GM12878 (cell line): ENCODE measurements around the gene ANK3. TPM values are rescaled to one million over a fixed set of nuclear protein-coding genes. Genes with fewer than 3 reads are reported as not detected.

Source experiments
- ATAC-seq: fragments of 200-7000 bp; cut with Tn5 transposase; 3 replicates; pipeline ENCODE4 v1.9.1; 2020; ENCODE audit warnings: mild to moderate bottlenecking, moderate library complexity
- BruUV-seq: library from RNA; stranded (reverse); fragments of 400-500 nt; replicated peaks from 2 replicates; lab custom pipeline; 2021; lab: Mats Ljungman, UMichigan
- CTCF ChIA-PET: fragments of 300-600 bp; sonication (Branson Sonifier 250); formaldehyde crosslinking; extraction: SDS; loops from one replicate; lab custom pipeline; 2021; ENCODE audit warnings: inconsistent platforms; lab: Yijun Ruan, JAX
- POLR2A ChIA-PET: fragments of 350-600 bp; formaldehyde crosslinking; extraction: SDS; loops from one replicate; lab custom pipeline; 2021; ENCODE audit warnings: inconsistent platforms; lab: Charles Lee
- RAD21 ChIA-PET: fragments of 300-600 bp; sonication (Branson Sonifier 250); formaldehyde crosslinking; loops from one replicate; lab custom pipeline; 2023; ENCODE audit warnings: antibody characterized with exemption; ENCODE audit not compliant: unreplicated experiment; lab: Charles Lee
- SMC1A ChIA-PET: fragments of 300-600 bp; sonication (Branson Sonifier 250); formaldehyde crosslinking; loops from one replicate; lab custom pipeline; 2023; ENCODE audit not compliant: unreplicated experiment, uncharacterized antibody; lab: Charles Lee
- DNase-seq: peaks from one replicate; pipeline ENCODE4 v3.0.0-alpha.2; 2011; ENCODE audit warnings: low read depth, low spot score
- FAIRE-seq: peaks from 3 replicates; lab custom pipeline; 2011; peaks lifted over from hg19 to GRCh38; lab: Jason Lieb, UNC
- H2AFZ ChIP-seq: 2 replicates; pipeline ENCODE4 v1.6.0; 2011; ENCODE audit warnings: low read depth, low read length, control low read depth; ENCODE audit not compliant: control insufficient read depth
- H3K27ac ChIP-seq: 2 replicates; pipeline ENCODE4 v1.5.1; 2011; ENCODE audit warnings: control low read depth; ENCODE audit not compliant: control insufficient read depth, insufficient read depth
- H3K27me3 ChIP-seq, 2 experiments: replicated peaks in 1 of 2; 2 replicates each; pipeline versions ENCODE4 v1.6.0 to v1.6.1; 2011; ENCODE audit warnings: low read length in 1 of 2; ENCODE audit not compliant: control insufficient read depth in 2 of 2, insufficient read depth in 2 of 2
- H3K36me3 ChIP-seq, 2 experiments: 2 replicates each; pipeline ENCODE4 v1.5.1; 2011; ENCODE audit warnings: low read length in 1 of 2; ENCODE audit not compliant: control insufficient read depth in 2 of 2, insufficient read depth in 2 of 2
- H3K4me1 ChIP-seq: 2 replicates; pipeline ENCODE4 v1.6.1; 2011; ENCODE audit warnings: mild to moderate bottlenecking, low read length, moderate library complexity, mixed read lengths; ENCODE audit not compliant: control insufficient read depth, insufficient read depth
- H3K4me2 ChIP-seq: 2 replicates; pipeline ENCODE4 v1.6.0; 2011; ENCODE audit warnings: control low read depth; ENCODE audit not compliant: control insufficient read depth, insufficient read depth
- H3K4me3 ChIP-seq: fragments of 200-600 bp; sonication (generic); 2 replicates; pipeline ENCODE4 v1.5.1; 2016
- H3K79me2 ChIP-seq: 2 replicates; pipeline ENCODE4 v1.6.0; 2011; ENCODE audit warnings: low read length; ENCODE audit not compliant: control insufficient read depth, insufficient read depth
- H3K9ac ChIP-seq: 2 replicates; pipeline ENCODE4 v1.8.0; 2011; ENCODE audit warnings: low read length, control low read depth, mixed read lengths; ENCODE audit not compliant: control insufficient read depth, insufficient read depth
- H3K9me3 ChIP-seq: replicated peaks from 3 replicates; pipeline ENCODE4 v1.5.1; 2011; ENCODE audit warnings: mild to moderate bottlenecking, low read length; ENCODE audit not compliant: control insufficient read depth, insufficient read depth
- H4K20me1 ChIP-seq: 2 replicates; pipeline ENCODE4 v1.6.0; 2011; ENCODE audit not compliant: control insufficient read depth, insufficient read depth
- ATF7 ChIP-seq: fragments of 450-650 bp; IDR thresholded peaks from 2 replicates; pipeline ENCODE4 v1.6.1; 2016; ENCODE audit warnings: low read depth, mild to moderate bottlenecking
- BACH1 ChIP-seq: fragments of 450-650 bp; IDR thresholded peaks from 2 replicates; pipeline ENCODE4 v1.6.1; 2017; ENCODE audit warnings: mild to moderate bottlenecking, borderline replicate concordance
- CUX1 ChIP-seq: IDR thresholded peaks from 2 replicates; pipeline ENCODE4 v1.6.1; 2012; ENCODE audit warnings: improper control_type of control experiment, low read depth, low read length; ENCODE audit not compliant: insufficient replicate concordance
- IRF3 ChIP-seq: fragments of 450-650 bp; IDR thresholded peaks from 2 replicates; pipeline ENCODE4 v1.6.1; 2014; ENCODE audit warnings: mild to moderate bottlenecking
- RAD21 ChIP-seq: IDR thresholded peaks from 2 replicates; pipeline ENCODE4 v1.6.1; 2011; ENCODE audit warnings: mild to moderate bottlenecking, low read depth, low read length, moderate library complexity; ENCODE audit not compliant: insufficient read depth
- WGBS: methylation state at CpG from one replicate; pipeline ENCODE4 v1.1.6; 2016; ENCODE audit warnings: low lambda C conversion rate; ENCODE audit not compliant: insufficient replicate concordance, insufficient coverage; ENCODE audit errors: missing lambda C conversion rate; 5-methylcytosine and 5-hydroxymethylcytosine counted together
- in situ Hi-C: fragments of 300-500 bp; cut with MboI; formaldehyde crosslinking; loops from 9 replicates; pipeline ENCODE4 v1.14.3; 2018; ENCODE audit warnings: mixed read lengths
- intact Hi-C: fragments of 100-400 bp; cut with micrococcal nuclease; formaldehyde crosslinking; loops from one replicate; pipeline ENCODE4 v1.14.2; 2022; ENCODE audit not compliant: unreplicated experiment
- polyA plus RNA-seq, 11 experiments: library from polyadenylated mRNA; depleted of rRNA in 4 of 11; unstranded in 6 of 11; stranded (reverse) in 5 of 11; fragments of >200 nt; fragmentation: Nextera tagmentation in 4 of 11; fragmentation: Illumina TruSeq in 1 of 11; extraction: Ambion mirVana in 4 of 11; extraction: Trizol in 1 of 11; gene quantifications; 1 replicate in 1 of 11; 2 replicates in 10 of 11; pipeline versions ENCODE4 v1.2.1 to v1.2.3, GENCODE V29; 2011 to 2016; ENCODE audit warnings: inconsistent platforms in 2 of 11, missing spikeins in 2 of 11, low read depth in 1 of 11
- total RNA-seq, 4 experiments: library from RNA; depleted of rRNA in 3 of 4; stranded (reverse); fragments of >200 nt in 3 of 4; fragmentation: Illumina TruSeq in 1 of 4; extraction: Trizol in 1 of 4; gene quantifications; 2 replicates each; pipeline versions ENCODE4 v1.2.1 to v1.2.3, GENCODE V29; 2013 to 2021
- TF ChIP-seq, protein P1 (sequence below): IDR thresholded peaks from 2 replicates; pipeline ENCODE4 v1.6.1; 2011; ENCODE audit warnings: borderline replicate concordance, low read depth, mild to moderate bottlenecking, moderate library complexity, mixed read lengths, low read length; ENCODE audit not compliant: insufficient read depth; ENCODE audit errors: extremely low read length

The ANK3 gene
- total and polyA plus RNA-seq, 10 of the 15 experiments (the other 5 are each of a cell fraction or from before 2014, with no cell fraction given), result 0.06 to 0.82 (median 0.20) TPM; not detected in 2

GRCh38 chr10:60430836-60431597 is 41.3 kb upstream of the ANK3 start:
- intact Hi-C loops, result loop anchor here (5.0 kb wide), 2 partner anchors 79 to 804 kb away; no protein-coding TSS in a partner anchor
- no peaks in the 10 kb centered on the region for H4K20me1 ChIP-seq
- no peak overlapping the region for H3K9ac ChIP-seq
- no TSS peak for BruUV-seq
- SMC1A ChIA-PET, result interaction anchor here (1.5 to 5.4 kb wide), 3 partner anchors 9 to 193 kb away, joined by 4 to 40 read pairs (median 16); no protein-coding TSS in a partner anchor
- WGBS, result 41% methylated on average over 7 of the region's 7 CpGs
- POLR2A ChIA-PET, result no interaction called here
- ATAC-seq (no peak), DNase-seq (no peak), FAIRE-seq (no peak)
- RAD21 ChIA-PET, result interaction anchor here (0.7 to 4.3 kb wide), 3 partner anchors 12 to 193 kb away, joined by 3 to 17 read pairs (median 3); no protein-coding TSS in a partner anchor
- H3K27ac ChIP-seq, result no peak overlapping the region
- H3K36me3 ChIP-seq, result no peaks in the 10 kb centered on the region
- H3K79me2 ChIP-seq, result no peaks in the 10 kb centered on the region
- H3K4me3 ChIP-seq, result no peak overlapping the region
- CTCF ChIA-PET, result interaction anchor here (1.7 to 6.3 kb wide), 3 partner anchors 10 to 193 kb away, joined by 7 to 57 read pairs (median 22); no protein-coding TSS in a partner anchor
- TF ChIP-seq BACH1, result no peak
- no peak for TF ChIP-seq RAD21
- TF ChIP-seq ATF7, result no peak
- H3K9me3 ChIP-seq, result no peaks in the 10 kb centered on the region
- no peaks in the 10 kb centered on the region for H3K27me3 ChIP-seq
- H2AFZ ChIP-seq, result no peak overlapping the region
- H3K4me2 ChIP-seq, result no peak overlapping the region
- H3K4me1 ChIP-seq, result no peaks in the 10 kb centered on the region
- in situ Hi-C loops, result loop anchor here (5.0 to 10.0 kb wide), 4 partner anchors 194 to 806 kb away; no protein-coding TSS in a partner anchor

- no peaks in the 10 kb centered on the region for H3K9me3 ChIP-seq
- ATAC-seq, result no peak
- no peaks in the 10 kb centered on the region for H3K36me3 ChIP-seq
- no peaks in the 10 kb centered on the region for H3K27me3 ChIP-seq
- no TSS peak for BruUV-seq
- no peak overlapping the region for H3K4me3 ChIP-seq
- H3K79me2 ChIP-seq, result no peaks in the 10 kb centered on the region
- in situ Hi-C loops, result loop anchor here (5.0 to 10.0 kb wide), 4 partner anchors 193 to 805 kb away; no protein-coding TSS in a partner anchor
- ChIA-PET POLR2A (no interaction called here), SMC1A (interaction anchor here (0.9 to 5.4 kb wide), 6 partner anchors 8 to 226 kb away, joined by 3 to 40 read pairs (median 5); no protein-coding TSS in a partner anchor)
- TF ChIP-seq IRF3 (no peak), CUX1 (no peak)
- TF ChIP-seq, protein P1, sequence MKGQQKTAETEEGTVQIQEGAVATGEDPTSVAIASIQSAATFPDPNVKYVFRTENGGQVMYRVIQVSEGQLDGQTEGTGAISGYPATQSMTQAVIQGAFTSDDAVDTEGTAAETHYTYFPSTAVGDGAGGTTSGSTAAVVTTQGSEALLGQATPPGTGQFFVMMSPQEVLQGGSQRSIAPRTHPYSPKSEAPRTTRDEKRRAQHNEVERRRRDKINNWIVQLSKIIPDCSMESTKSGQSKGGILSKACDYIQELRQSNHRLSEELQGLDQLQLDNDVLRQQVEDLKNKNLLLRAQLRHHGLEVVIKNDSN, result no peak
- TF ChIP-seq, all 136 proteins: peak for 0
- no peak overlapping the region for H3K27ac ChIP-seq
- no peak overlapping the region for H3K9ac ChIP-seq
- no peaks in the 10 kb centered on the region for H4K20me1 ChIP-seq
- intact Hi-C loops, result loop anchor here (5.0 kb wide), 2 partner anchors 78 to 803 kb away; no protein-coding TSS in a partner anchor
- H3K4me1 ChIP-seq, result no peaks in the 10 kb centered on the region
- ChIA-PET RAD21 (interaction anchor here (4.3 kb wide), 1 partner anchor 192 kb away, joined by 17 read pairs; no protein-coding TSS in a partner anchor), CTCF (interaction anchor here (1.5 to 6.3 kb wide), 4 partner anchors 9 to 192 kb away, joined by 4 to 57 read pairs (median 10); no protein-coding TSS in a partner anchor)
- no peak overlapping the region for H2AFZ ChIP-seq
- no peak for DNase-seq
- no peak for FAIRE-seq
- no peak overlapping the region for H3K4me2 ChIP-seq
- WGBS, result 0% methylated on average over 1 of the region's 1 CpG
Measured at GRCh38 chr10:60430017-60430416, 40.3 kb upstream of the ANK3 start.
